HCT116 (cell line): Measurements from ENCODE around the gene NDUFC2. TPM values are rescaled to one million over a fixed set of nuclear protein-coding genes. Genes with fewer than 3 reads are reported as not detected.

ENCODE experiments used
- ATAC-seq: fragments of 200-7000 bp; cut with Tn5 transposase; 2 replicates; pipeline ENCODE4 v1.9.1; 2020; ENCODE audit warnings: mild to moderate bottlenecking, moderate library complexity
- BruUV-seq: library from RNA; stranded (reverse); fragments of 400-500 nt; replicated peaks from 2 replicates; lab custom pipeline; 2021; lab: Mats Ljungman, UMichigan
- CTCF ChIA-PET: fragments of 300-600 bp; sonication (Branson Sonifier 250); formaldehyde crosslinking; loops from one replicate; lab custom pipeline; 2021; ENCODE audit warnings: antibody characterized with exemption; lab: Charles Lee
- POLR2A ChIA-PET: fragments of 300-600, 350-600 bp; sonication (Branson Sonifier 250); formaldehyde crosslinking; loops from one replicate; lab custom pipeline; 2021; ENCODE audit warnings: antibody characterized with exemption; lab: Charles Lee
- RAD21 ChIA-PET, 2 experiments: fragments of 300-600 bp; sonication (Branson Sonifier 250); formaldehyde crosslinking; loops; one replicate each; lab custom pipeline; 2023; ENCODE audit warnings: low total read pairs in 2 of 2; ENCODE audit not compliant: uncharacterized antibody in 2 of 2, unreplicated experiment in 2 of 2, low non-redundant PET in 1 of 2; lab: Charles Lee
- DNase-seq: peaks from one replicate; pipeline ENCODE4 v3.0.0-alpha.2; 2010; ENCODE audit warnings: low read depth, low spot score
- H2AFZ ChIP-seq: fragments of 200-600 bp; shearing (Covaris generic), sonication (generic); 2 replicates; pipeline ENCODE4 v1.6.1; 2017; ENCODE audit warnings: low read depth, mixed run types, mixed read lengths, antibody characterized with exemption, low read length; ENCODE audit not compliant: poor library complexity, severe bottlenecking
- H3K27ac ChIP-seq: 2 replicates; pipeline ENCODE4 v1.5.1; 2012; ENCODE audit warnings: low read depth, low read length
- H3K27me3 ChIP-seq: fragments of 200-600 bp; sonication (generic); 2 replicates; pipeline ENCODE4 v1.6.1; 2016; ENCODE audit warnings: mixed run types, low read length, mixed read lengths; ENCODE audit not compliant: insufficient read depth
- H3K36me3 ChIP-seq, 2 experiments: fragments of 200-500 bp in 1 of 2; fragments of 200-600 bp in 1 of 2; sonication (Bioruptor generic) in 1 of 2; sonication (generic) in 1 of 2; 2 replicates each; pipeline versions ENCODE4 v1.5.1 to v1.6.1; 2014 to 2016; ENCODE audit warnings: low read length in 2 of 2, inconsistent platforms in 1 of 2, mixed read lengths in 1 of 2, mixed run types in 1 of 2; ENCODE audit not compliant: insufficient read depth in 2 of 2, control insufficient read depth in 1 of 2
- H3K4me1 ChIP-seq, 2 experiments: fragments of 200-600 bp in 1 of 2; sonication (generic) in 1 of 2; 2 replicates each; pipeline versions ENCODE4 v1.5.1 to v1.6.1; 2012 to 2017; ENCODE audit warnings: low read length in 2 of 2, inconsistent platforms in 1 of 2, mild to moderate bottlenecking in 1 of 2, mixed read lengths in 1 of 2, mixed run types in 1 of 2, moderate library complexity in 1 of 2; ENCODE audit not compliant: insufficient read depth in 2 of 2, control insufficient read depth in 1 of 2
- H3K4me2 ChIP-seq: fragments of 200-600 bp; sonication (generic); 2 replicates; pipeline ENCODE4 v1.6.1; 2017; ENCODE audit warnings: mixed run types, low read length, mixed read lengths
- H3K4me3 ChIP-seq, 2 experiments: fragments of 200-600 bp in 1 of 2; sonication (generic) in 1 of 2; replicated peaks in 1 of 2; 2 replicates each; pipeline ENCODE4 v1.5.1; 2011 to 2016; ENCODE audit warnings: low read length in 2 of 2, control low read depth in 1 of 2, low read depth in 1 of 2, mild to moderate bottlenecking in 1 of 2, mixed read lengths in 1 of 2, mixed run types in 1 of 2
- H3K79me2 ChIP-seq: fragments of 200-600 bp; sonication (generic); 2 replicates; pipeline ENCODE4 v1.6.1; 2017; ENCODE audit warnings: mild to moderate bottlenecking, mixed run types, low read length, moderate library complexity, mixed read lengths; ENCODE audit not compliant: insufficient read depth
- H3K9ac ChIP-seq: fragments of 200-600 bp; sonication (generic); 2 replicates; pipeline ENCODE4 v1.6.1; 2016; ENCODE audit warnings: low read length, mixed read lengths
- H3K9me2 ChIP-seq: fragments of 200-600 bp; sonication (generic), shearing (Covaris generic); 2 replicates; pipeline ENCODE4 v1.6.1; 2017; ENCODE audit warnings: mixed run types, mild to moderate bottlenecking, moderate library complexity; ENCODE audit not compliant: insufficient read depth
- H3K9me3 ChIP-seq, 2 experiments: fragments of 200-500 bp in 1 of 2; fragments of 200-600 bp in 1 of 2; sonication (Bioruptor generic) in 1 of 2; sonication (generic) in 1 of 2; 2 replicates each; pipeline ENCODE4 v1.6.1; 2014 to 2017; ENCODE audit warnings: low read length in 2 of 2, mixed read lengths in 2 of 2, inconsistent platforms in 1 of 2, low read depth in 1 of 2, mild to moderate bottlenecking in 1 of 2, mixed run types in 1 of 2, moderate library complexity in 1 of 2; ENCODE audit not compliant: control insufficient read depth in 1 of 2, insufficient read depth in 1 of 2
- H4K20me1 ChIP-seq: fragments of 200-600 bp; sonication (generic), shearing (Covaris generic); 2 replicates; pipeline ENCODE4 v1.6.1; 2017; ENCODE audit warnings: mixed run types, mild to moderate bottlenecking, moderate library complexity; ENCODE audit not compliant: insufficient read depth
- CBX3 ChIP-seq: IDR thresholded peaks from 2 replicates; pipeline ENCODE4 v1.6.1; 2012; ENCODE audit warnings: low read depth
- CEBPB ChIP-seq: IDR thresholded peaks from 2 replicates; pipeline ENCODE4 v1.6.1; 2012; ENCODE audit warnings: low read depth
- EGR1 ChIP-seq: IDR thresholded peaks from 2 replicates; pipeline ENCODE4 v1.6.1; 2012; ENCODE audit warnings: low read depth
- EZH2 ChIP-seq: fragments of 200-600 bp; sonication (generic); IDR thresholded peaks from 2 replicates; pipeline ENCODE4 v1.6.1; 2017; ENCODE audit warnings: antibody characterized with exemption, mixed run types
- REST ChIP-seq: IDR thresholded peaks from 2 replicates; pipeline ENCODE4 v1.6.1; 2012; ENCODE audit warnings: low read depth
- SIN3A ChIP-seq: IDR thresholded peaks from 2 replicates; pipeline ENCODE4 v1.6.1; 2012; ENCODE audit warnings: low read depth
- SP1 ChIP-seq: IDR thresholded peaks from 2 replicates; pipeline ENCODE4 v1.6.1; 2012; ENCODE audit warnings: low read depth
- SRF ChIP-seq: IDR thresholded peaks from 2 replicates; pipeline ENCODE4 v1.6.1; 2012; ENCODE audit warnings: low read depth
- YY1 ChIP-seq: IDR thresholded peaks from 2 replicates; pipeline ENCODE4 v1.6.1; 2011; ENCODE audit warnings: low read length, low read depth, moderate library complexity, mild to moderate bottlenecking; ENCODE audit not compliant: insufficient replicate concordance; ENCODE audit errors: extremely low read depth
- ZBTB33 ChIP-seq: IDR thresholded peaks from 2 replicates; pipeline ENCODE4 v1.6.1; 2011; ENCODE audit warnings: mild to moderate bottlenecking, low read length, moderate library complexity; ENCODE audit not compliant: insufficient replicate concordance; ENCODE audit errors: extremely low read depth
- ZFX ChIP-seq: fragments of 450-650 bp; IDR thresholded peaks from 2 replicates; pipeline ENCODE4 v1.6.1; 2017
- intact Hi-C: fragments of 100-400 bp; cut with micrococcal nuclease; formaldehyde crosslinking; loops from 2 replicates; pipeline ENCODE4 v1.10.0; 2022
- total RNA-seq: library from RNA; stranded (reverse); gene quantifications from one replicate; pipeline ENCODE4 v1.2.1, GENCODE V29; 2021; ENCODE audit not compliant: unreplicated experiment
- TF ChIP-seq, protein P1 (sequence below): IDR thresholded peaks from 2 replicates; pipeline ENCODE4 v1.6.1; 2012
- TF ChIP-seq, protein P2 (sequence below), 3 experiments: fragments of 200-600 bp in 1 of 3; sonication (generic) in 1 of 3; IDR thresholded peaks in 2 of 3; conservative IDR thresholded peaks in 1 of 3; 2 replicates each; pipeline ENCODE4 v1.5.1; 2012 to 2017; ENCODE audit warnings: low read depth in 2 of 3, low read length in 2 of 3, antibody characterized with exemption in 1 of 3, borderline replicate concordance in 1 of 3, control low read depth in 1 of 3, mild to moderate bottlenecking in 1 of 3, mixed read lengths in 1 of 3, mixed run types in 1 of 3, moderate library complexity in 1 of 3; ENCODE audit not compliant: insufficient read depth in 1 of 3

NDUFC2 gene
- total RNA-seq, 1 experiment from 2014 or later, result 225 TPM

DNA sequence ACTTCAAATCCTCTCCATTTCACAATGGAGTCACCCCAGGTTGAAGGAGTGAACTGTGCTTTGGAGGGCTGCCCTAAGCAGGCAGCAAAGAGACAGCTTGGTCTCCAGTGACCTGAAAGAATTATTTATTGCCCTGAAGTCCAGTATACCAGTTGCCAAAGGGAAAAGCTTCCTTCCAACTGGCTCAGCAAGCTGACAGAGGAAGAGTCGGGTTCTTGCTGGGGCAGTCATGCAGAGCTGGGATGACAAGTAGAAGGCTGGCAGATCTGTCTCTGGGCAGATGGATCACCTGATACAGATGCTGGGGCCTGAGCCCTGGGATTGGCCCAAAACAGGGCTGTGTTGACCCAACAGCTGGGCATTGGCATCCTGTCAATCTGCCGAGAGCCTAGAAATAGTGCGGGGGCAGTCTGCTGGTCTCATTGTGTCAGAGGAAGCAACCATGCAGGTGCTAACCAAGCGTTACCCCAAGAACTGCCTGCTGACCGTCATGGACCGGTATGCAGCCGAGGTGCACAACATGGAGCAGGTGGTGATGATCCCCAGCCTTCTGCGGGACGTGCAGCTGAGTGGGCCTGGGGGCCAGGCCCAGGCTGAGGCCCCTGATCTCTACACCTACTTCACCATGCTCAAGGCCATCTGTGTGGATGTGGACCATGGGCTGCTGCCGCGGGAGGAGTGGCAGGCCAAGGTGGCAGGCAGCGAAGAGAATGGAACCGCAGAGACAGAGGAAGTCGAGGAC, 16.1 kb downstream of the NDUFC2 start, which contains the start of gene THRSP:
Gene THRSP, plus strand, starts transcription at position 422 of the 742 bp plus-strand sequence. Its CDS starts 21 bp downstream, at position 443.
- CTCF ChIA-PET, result no interaction called here
- no peaks in the 10 kb centered on the region for H3K9me3 ChIP-seq

More for the DNA sequence above, 16.1 kb downstream of the NDUFC2 start, which contains the start of gene THRSP:
- Histone ChIP-seq H3K9me2 (no peaks in the 10 kb centered on the region), H3K36me3 (no peaks in the 10 kb centered on the region; a peak in 1 of 4 replicates), H3K4me2 (no peak within 1 kb of the TSS), H3K4me1 (no peaks in the 10 kb centered on the region), H4K20me1 (no peaks in the 10 kb centered on the region), H3K9ac (no peak within 1 kb of the TSS), H3K27me3 (no peaks in the 10 kb centered on the region), H2AFZ (no peak within 1 kb of the TSS), H3K27ac (no peak within 1 kb of the TSS), H3K4me3 (no peak within 1 kb of the TSS), H3K79me2 (no peaks in the 10 kb centered on the region)
- ChIA-PET POLR2A (no interaction called here), RAD21 (no interaction called here)
- no TSS peak for BruUV-seq
- ATAC-seq, result no peak
- intact Hi-C loops, result no loop called here
- DNase-seq, result no peak
- TF ChIP-seq, protein P1, sequence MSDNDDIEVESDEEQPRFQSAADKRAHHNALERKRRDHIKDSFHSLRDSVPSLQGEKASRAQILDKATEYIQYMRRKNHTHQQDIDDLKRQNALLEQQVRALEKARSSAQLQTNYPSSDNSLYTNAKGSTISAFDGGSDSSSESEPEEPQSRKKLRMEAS, result no peak
- no peak for TF ChIP-seq EGR1
- TF ChIP-seq SRF, result no peak
- TF ChIP-seq CEBPB, result no peak
- no peak for TF ChIP-seq EZH2
- no peak for TF ChIP-seq ZBTB33
- TF ChIP-seq, protein P2, sequence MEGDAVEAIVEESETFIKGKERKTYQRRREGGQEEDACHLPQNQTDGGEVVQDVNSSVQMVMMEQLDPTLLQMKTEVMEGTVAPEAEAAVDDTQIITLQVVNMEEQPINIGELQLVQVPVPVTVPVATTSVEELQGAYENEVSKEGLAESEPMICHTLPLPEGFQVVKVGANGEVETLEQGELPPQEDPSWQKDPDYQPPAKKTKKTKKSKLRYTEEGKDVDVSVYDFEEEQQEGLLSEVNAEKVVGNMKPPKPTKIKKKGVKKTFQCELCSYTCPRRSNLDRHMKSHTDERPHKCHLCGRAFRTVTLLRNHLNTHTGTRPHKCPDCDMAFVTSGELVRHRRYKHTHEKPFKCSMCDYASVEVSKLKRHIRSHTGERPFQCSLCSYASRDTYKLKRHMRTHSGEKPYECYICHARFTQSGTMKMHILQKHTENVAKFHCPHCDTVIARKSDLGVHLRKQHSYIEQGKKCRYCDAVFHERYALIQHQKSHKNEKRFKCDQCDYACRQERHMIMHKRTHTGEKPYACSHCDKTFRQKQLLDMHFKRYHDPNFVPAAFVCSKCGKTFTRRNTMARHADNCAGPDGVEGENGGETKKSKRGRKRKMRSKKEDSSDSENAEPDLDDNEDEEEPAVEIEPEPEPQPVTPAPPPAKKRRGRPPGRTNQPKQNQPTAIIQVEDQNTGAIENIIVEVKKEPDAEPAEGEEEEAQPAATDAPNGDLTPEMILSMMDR (IDR thresholded peaks at IDR 0.05 in 2 of 3, conservative IDR thresholded peaks at IDR 0.05 in 1 of 3; ENCODE audit: borderline replicate concordance in 1 of 3, insufficient read depth in 1 of 3, low read depth in 2 of 3, low read length in 2 of 3), result no peak
- no peak for TF ChIP-seq YY1
- no peak for TF ChIP-seq CBX3
- TF ChIP-seq REST, result no peak
- TF ChIP-seq SP1, result no peak
- no peak for TF ChIP-seq SIN3A
- TF ChIP-seq ZFX, result no peak
